Fibroblast of skin of left biceps (primary cell): Measurements from ENCODE around the gene CCL25.
"Not testable (repeated sequence)": the region's sequence is repeated elsewhere in the genome, so short reads cannot be mapped to it uniquely, and the experiment has no call there.

Source experiments
- DNase-seq, 2 experiments: peaks; one replicate each; pipeline ENCODE4 v3.0.0-alpha.2; 2013; ENCODE audit warnings: low read depth in 2 of 2

Gene CCL25

GRCh38 chr19:8085598-8086408 lies 33.2 kb downstream of the CCL25 start:
- DNase-seq: no peak

- no peak for DNase-seq
Observed at GRCh38 chr19:8086849-8087248, 34.3 kb downstream of the CCL25 start.

DNA sequence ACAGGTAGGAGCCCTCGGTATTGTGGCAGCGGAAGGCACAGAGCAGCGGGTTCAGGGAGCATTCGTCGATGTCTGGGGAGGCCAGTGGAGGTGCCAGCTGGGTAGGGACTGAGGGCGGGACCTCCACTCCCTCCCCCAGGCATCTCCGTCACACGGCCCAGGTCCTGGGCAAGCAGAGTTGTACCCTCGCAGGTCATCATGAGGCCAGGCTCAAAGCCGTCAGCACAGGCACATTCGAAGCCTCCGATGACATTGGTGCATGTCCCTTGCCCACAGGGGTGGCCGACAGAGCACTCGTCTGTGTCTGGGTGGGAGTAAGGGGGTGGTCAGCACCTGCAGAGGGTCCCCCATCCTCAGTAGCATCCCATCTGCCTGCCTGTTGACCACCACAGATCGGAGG lies 35.3 kb downstream of the CCL25 start:
- DNase-seq: no peak

DNA sequence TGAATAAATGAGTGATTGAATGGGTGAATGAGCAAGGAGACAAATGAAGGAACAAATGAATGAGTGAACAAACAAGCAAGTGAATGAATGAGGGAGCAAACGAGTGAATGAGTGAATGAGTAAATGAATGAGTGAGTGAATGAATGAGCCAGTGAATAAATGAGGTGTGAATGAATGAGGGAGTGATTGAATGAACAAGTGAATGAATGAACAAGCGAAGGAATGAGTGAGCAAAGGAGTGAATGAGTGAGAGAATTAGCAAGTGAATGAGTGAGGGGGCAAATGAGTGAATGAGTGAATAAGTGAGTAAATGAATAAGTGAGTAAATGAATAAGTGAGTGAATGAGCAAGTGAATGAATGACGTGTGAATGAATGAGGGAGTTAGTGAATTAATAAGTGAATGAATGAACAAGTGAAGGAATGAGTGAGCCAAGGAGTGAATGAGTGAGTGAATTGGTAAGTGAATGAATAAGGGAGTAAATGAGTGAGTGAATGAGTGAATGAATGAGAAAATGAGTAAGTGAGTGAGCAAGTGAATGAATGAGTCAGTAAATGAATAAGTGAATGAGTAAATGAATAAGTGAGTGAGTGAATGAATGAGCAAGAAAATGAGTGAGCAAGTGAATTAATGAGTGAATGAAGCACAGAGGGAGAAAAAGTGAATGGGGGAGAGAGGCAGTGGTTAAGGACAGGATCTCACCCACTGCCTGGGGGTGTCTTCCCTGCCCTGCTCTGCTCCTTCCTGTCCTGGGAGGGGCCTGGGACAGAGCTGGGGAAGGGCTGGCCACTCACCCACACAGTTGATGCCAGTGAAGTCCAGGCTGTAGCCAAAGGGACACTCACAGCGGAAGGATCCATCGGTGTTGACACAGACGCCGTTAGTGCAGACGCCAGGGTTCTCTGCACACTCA lies 36.4 kb downstream of the CCL25 start:
- DNase-seq: no peak

DNA sequence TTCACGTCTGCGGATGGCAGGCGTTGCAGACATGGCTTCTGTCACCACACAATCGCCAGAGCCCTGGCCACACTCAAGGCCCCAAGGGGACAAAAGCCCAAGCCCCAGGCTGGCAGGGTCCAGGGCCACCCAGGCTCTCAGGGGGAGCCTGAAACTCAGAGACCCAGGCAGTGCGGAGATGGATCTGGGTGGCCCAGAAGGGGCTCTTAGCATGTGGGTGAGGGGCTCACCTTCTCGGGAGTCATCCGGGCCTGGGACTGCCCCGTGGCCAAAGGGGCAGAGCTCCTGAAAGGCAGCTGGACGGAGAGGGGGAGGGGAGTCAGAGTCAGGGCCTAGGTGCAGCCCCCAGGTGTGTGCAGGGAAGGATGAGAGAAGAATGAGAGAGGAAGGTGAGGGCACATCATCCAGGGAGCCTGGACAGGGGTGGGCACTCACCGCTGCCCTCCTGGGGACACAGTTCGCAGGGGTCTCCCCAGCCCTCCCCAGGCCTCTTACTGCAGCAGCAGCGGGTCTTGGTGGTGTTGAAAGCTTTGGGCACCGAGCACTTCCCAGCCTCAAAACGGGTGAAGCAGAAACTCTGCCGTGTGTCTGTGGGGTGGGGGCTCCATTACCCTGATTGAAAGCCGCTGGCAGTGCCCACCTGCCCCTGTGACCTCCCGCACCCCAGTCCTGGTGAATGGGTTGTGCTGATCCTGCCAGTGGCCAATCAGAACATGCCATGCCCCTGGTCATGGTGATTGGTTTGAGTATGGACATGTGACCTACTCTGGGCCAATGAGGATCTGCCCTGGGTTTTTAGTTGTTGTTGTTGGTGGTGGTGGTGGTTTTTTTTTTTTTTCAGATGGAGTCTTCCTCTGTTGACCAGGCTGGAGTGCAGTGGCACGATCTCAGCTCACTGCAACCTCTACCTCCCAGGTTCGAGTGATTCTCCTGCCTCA lies 37.4 kb downstream of the CCL25 start:
- no peak for DNase-seq

DNA sequence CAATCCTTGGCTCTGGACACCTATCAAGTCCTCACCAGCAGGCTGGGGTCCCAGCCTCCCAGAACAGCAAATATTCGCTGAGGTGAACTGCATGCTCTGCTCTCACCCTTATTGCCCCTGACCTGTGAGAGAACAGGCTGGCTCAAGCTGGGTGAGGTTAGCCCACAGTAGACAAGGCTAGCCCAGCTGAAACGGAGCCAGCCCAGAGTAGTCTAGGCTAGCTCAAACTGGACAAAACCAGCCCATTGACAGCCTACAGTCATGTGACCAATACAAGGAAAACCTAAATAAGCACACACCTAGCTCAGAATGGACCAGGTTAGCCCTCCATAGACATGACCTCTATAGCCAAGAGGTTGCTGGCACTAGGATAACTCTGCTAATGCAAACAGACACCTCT lies 38.4 kb downstream of the CCL25 start:
- no peak for DNase-seq

DNA sequence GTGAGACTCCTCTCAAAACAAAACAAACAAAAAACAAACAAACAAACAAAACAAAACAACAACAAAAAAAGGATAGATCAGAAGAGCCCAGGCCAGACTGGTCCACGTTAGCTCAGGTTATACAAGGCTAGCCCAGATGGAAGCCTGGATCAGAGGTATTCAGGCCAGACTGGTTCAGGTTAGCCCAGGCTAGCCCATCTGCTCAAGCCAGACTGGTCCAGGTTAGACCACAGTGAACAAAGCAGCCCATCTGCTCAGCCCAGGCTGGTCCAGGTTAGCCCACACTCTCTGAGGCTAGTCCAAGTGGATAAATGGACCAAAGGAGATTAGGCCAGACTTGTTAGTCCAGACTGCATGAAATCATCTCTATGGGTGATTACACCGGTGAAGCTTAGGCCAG lies 41.2 kb downstream of the CCL25 start:
- DNase-seq: no peak

DNA sequence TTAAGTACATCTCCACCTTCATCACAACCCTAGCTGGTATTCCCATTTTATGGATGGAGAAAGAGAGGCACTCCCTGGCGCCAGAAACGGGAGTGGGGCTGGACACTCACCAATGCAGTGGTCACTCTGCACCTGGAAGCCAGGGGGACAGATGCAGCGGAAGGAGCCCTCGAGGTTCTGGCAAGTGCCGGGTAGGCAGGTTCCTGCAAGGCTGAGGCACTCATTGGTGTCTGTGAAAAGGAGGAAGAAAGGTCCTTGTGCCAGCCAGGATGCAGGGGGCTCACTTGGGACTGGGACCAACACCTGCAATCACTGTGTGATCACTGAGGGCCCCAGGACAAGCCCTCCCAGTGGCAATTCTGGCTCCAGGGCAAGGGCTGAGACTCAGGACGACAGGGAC lies 41.8 kb downstream of the CCL25 start:
- no peak for DNase-seq

DNA sequence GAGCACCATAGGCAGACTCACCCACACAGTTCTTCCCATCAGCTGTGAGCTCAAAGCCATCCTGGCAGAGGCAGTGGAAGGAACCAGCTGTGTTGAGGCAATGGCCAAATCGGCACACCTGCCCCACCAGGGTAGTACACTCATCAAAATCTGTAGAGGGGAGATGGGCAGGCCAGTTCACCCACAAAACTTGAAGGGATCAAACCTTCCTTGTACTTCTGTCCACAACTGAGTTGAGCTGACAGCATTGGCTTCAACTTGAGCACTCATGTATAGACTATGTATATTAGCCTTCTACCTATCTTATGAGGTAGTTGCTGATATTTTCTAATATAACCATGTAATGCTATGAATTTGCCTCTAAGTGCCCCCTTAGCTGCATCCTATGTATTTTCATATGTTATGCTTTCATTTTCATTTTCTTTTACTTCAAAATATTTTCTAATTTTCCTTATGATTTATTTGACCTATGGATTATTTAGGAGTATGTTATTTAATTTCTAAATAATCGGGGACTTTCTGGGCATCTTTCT lies 42.9 kb downstream of the CCL25 start:
- no peak for DNase-seq

- no peak for DNase-seq
Observed at GRCh38 chr19:8096071-8096470, 43.5 kb downstream of the CCL25 start.

GRCh38 chr19:8097198-8097597 lies 44.6 kb downstream of the CCL25 start:
- no peak for DNase-seq

GRCh38 chr19:8097681-8098567 lies 45.4 kb downstream of the CCL25 start:
- DNase-seq: no peak

DNA sequence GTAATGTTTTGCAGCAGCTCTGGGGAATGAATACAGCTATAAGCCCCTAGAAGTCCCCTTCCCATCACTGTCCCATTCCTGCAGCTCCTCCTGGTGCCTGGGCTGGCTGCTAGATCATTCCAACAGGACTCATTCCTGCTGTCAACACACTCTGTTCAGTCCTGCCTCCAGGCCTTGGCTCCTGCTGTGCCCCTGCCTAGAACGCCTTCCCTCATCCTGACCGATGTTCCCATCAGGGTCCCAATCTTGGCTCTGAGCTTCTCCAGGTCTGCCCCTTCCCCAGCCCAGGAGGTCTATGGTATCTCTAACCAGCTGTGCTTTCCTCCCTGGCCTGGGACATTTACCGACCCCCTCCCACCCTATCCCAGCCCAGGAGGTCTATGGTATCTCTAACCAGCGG lies 48.8 kb downstream of the CCL25 start:
- no peak for DNase-seq

DNA sequence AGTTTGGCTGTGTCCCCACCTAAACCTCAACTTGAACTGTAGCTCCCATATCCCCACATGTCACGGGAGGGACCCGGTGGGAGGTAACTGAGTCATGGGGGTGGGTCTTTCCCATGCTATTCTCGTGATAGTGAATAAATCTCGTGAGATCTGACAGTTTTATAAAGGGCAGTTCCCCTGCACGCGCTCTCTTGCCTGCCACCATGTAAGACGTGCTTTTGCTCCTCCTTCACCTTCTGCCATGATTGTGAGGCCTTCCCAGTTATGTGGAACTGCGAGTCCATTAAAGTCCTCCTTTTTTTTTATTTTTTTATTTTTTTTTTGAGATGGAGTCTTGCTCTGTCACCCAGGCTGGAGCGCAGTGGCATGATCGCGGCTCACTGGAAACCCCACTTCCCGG lies 49.4 kb downstream of the CCL25 start:
- DNase-seq: not testable (repeated sequence)

GRCh38 chr19:8105471-8105870 lies 52.9 kb downstream of the CCL25 start:
- DNase-seq: no peak

GRCh38 chr19:8107301-8107903 lies 54.8 kb downstream of the CCL25 start:
- DNase-seq: no peak

GRCh38 chr19:8108560-8109445 lies 56.2 kb downstream of the CCL25 start:
- DNase-seq: no peak

- DNase-seq: no peak
Observed at GRCh38 chr19:8109455-8109854, 56.9 kb downstream of the CCL25 start.
